HG03442 (cell line): ENCODE data around the gene ROCK2.

Experiments
- ATAC-seq: cut with Tn5 transposase; IDR thresholded peaks from one replicate; pipeline ENCODE4 v1.9.1; 2021; ENCODE audit warnings: mild to moderate bottlenecking, moderate library complexity; ENCODE audit not compliant: unreplicated experiment

The ROCK2 gene

GRCh38 chr2:11312770-11313471, 31.5 kb downstream of the ROCK2 start:
- ATAC-seq: no peak

GRCh38 chr2:11311543-11311942, 32.9 kb downstream of the ROCK2 start:
- no peak for ATAC-seq

GRCh38 chr2:11310212-11310611, 34.2 kb downstream of the ROCK2 start:
- no peak for ATAC-seq

- no peak for ATAC-seq
Observed at GRCh38 chr2:11309706-11310105, 34.7 kb downstream of the ROCK2 start.

GRCh38 chr2:11307764-11308415, 36.5 kb downstream of the ROCK2 start:
- ATAC-seq: no peak

- ATAC-seq: no peak
Observed at GRCh38 chr2:11305958-11306357, 38.5 kb downstream of the ROCK2 start.

GRCh38 chr2:11305338-11305737, 39.1 kb downstream of the ROCK2 start:
- no peak for ATAC-seq

- ATAC-seq: no peak
Observed at GRCh38 chr2:11304476-11304875, 40.0 kb downstream of the ROCK2 start.

GRCh38 chr2:11303290-11304013, 41.0 kb downstream of the ROCK2 start:
- no peak for ATAC-seq

GRCh38 chr2:11299439-11299838, 45.0 kb downstream of the ROCK2 start:
- ATAC-seq: no peak

GRCh38 chr2:11298592-11298991, 45.8 kb downstream of the ROCK2 start:
- no peak for ATAC-seq

GRCh38 chr2:11296401-11296800, 48.0 kb downstream of the ROCK2 start:
- ATAC-seq: no peak

- ATAC-seq: no peak
Observed at GRCh38 chr2:11292464-11293255, 51.8 kb downstream of the ROCK2 start.

- no peak for ATAC-seq
Observed at GRCh38 chr2:11290713-11291112, 53.7 kb downstream of the ROCK2 start.

GRCh38 chr2:11290211-11290610, 54.2 kb downstream of the ROCK2 start:
- ATAC-seq: no peak

- ATAC-seq: no peak
Observed at GRCh38 chr2:11288431-11288830, 56.0 kb downstream of the ROCK2 start.

GRCh38 chr2:11286749-11287148, 57.7 kb downstream of the ROCK2 start:
- ATAC-seq: no peak

GRCh38 chr2:11286323-11286722, 58.1 kb downstream of the ROCK2 start:
- ATAC-seq: no peak

- no peak for ATAC-seq
Observed at GRCh38 chr2:11285499-11285898, 58.9 kb downstream of the ROCK2 start.

- no peak for ATAC-seq
Observed at GRCh38 chr2:11281186-11281585, 63.2 kb downstream of the ROCK2 start.

- no peak for ATAC-seq
Observed at GRCh38 chr2:11280713-11281112, 63.7 kb downstream of the ROCK2 start.
